SKM-1 treated with dmso at 0.1 percent for 144 hours (cell line): ENCODE measurements around the gene CCDC192.
"Not testable (repeated sequence)": the region's sequence is repeated elsewhere in the genome, so short reads cannot be mapped to it uniquely, and the experiment has no call there.

Experiments used
- DNase-seq: peaks from one replicate; lab custom pipeline; 2025; ENCODE audit not compliant: unreplicated experiment; lab: John Stamatoyannopoulos, UW

The CCDC192 gene

DNA sequence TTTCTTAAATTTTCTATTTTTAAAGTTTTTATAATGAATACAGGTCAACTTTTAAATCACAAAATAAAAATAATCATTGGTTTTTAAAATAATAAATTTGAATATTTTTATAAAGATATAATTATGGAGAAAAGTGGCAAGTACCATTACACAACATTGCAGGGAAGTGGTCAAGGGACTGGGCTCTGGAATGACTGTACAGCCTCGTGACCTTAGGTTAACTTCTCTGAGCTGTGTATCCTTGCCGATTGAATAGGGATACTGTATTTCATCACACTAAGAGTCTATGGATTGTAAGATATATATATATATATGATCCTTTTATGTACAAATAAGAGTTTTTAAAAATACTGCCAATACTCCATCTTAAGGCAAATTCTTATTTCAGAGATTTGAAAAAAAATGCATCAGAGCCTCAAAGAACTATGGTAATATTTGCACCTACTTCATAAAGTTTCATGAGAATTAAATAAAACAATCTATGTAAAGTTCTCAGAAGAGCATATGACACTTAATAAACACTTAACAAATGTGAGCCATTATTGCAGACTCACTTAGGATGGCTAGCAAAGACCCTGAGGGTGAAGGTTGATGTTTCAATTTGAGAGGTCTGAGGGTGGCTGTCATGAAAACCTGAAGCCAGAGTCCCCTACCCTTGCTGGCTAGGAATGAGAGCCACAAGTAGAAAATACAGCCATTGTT, 136.5 kb downstream of the CCDC192 start:
- DNase-seq: peak; percentile 55

GRCh38 chr5:127840198-127840524, 137.0 kb downstream of the CCDC192 start:
- DNase-seq: peak; percentile 32

DNA sequence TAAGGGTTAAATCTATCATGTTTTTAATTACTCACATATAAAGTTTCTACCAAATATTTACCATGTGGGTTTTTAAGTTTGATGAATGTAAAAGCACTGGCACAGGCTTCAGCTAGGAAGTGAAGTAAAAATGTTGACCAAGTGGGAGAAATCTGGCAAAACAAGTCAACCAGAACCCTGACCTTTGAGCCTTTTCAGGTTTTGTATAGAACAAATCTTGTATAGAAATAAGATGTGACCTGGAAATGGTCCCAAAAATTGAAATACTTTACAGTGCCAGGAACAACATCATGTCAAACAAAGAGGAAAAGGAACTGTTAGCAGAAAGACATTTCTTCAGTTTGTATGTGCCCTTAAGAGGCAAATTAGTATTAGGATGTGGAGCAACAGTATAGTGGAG, 137.6 kb downstream of the CCDC192 start:
- DNase-seq: no peak

GRCh38 chr5:127844581-127845021, 141.4 kb downstream of the CCDC192 start:
- DNase-seq: no peak

DNA sequence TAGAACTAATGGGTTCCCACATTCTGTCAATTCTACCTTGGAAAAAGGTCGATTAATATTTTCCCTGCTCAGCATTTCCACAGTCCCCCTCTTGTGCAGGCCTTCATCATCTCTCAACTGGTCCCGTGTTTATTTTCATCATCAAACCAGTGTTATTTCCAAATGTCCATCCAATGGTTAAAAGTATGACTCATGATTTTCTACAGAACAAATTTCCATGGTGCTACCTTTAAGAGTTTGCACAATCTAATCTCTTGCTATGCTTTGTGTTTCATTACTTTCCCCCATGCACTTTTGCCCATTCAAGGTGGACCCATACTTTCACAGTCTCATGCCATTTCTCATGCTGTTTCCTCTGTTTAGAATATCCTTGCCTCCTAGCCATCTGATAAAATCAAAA, 143.7 kb downstream of the CCDC192 start:
- DNase-seq: no peak

DNA sequence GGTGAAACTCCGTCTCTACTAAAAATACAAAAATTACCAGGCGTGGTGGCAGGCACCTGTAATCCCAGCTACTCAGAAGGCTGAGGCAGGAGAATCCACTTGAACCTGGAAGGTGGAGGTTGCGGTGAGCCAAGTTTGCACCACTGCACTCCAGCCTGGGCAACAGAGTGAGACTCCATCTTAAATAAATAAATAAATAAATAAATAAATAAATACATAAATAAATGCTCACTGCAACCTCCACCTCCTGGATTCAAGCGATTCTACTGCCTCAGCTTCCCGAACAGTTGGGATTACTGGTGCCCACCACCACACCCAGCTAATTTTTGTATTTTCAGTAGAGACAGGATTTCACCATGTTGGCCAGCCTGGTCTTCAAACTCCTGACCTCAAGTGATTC, 144.4 kb downstream of the CCDC192 start:
- not testable (repeated sequence) for DNase-seq

GRCh38 chr5:127848098-127848497, 144.9 kb downstream of the CCDC192 start:
- DNase-seq: peak; percentile 23

- no peak for DNase-seq
These were observed 146.2 kb downstream of the CCDC192 start for GRCh38 chr5:127849408-127849807.

DNA sequence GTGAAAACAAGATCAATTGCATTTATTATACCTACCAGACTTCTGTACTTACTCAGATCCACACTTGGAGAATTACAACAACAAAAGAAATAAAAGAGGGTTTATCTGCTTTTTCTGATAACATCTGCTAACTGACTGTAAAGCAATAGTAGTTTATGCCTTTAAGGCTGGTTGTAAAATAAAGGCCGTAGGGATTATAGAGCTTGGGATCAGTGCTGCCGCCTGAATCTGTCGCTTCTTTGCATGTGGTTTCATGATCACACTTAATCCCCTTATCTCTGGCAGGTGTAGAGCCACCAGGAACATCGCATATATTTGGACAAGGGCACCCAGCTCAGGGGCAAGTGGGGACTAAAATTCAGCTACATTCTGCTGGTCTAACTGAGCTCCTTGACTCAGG, 146.7 kb downstream of the CCDC192 start:
- no peak for DNase-seq

GRCh38 chr5:127851964-127852363, 148.8 kb downstream of the CCDC192 start:
- DNase-seq: no peak

DNA sequence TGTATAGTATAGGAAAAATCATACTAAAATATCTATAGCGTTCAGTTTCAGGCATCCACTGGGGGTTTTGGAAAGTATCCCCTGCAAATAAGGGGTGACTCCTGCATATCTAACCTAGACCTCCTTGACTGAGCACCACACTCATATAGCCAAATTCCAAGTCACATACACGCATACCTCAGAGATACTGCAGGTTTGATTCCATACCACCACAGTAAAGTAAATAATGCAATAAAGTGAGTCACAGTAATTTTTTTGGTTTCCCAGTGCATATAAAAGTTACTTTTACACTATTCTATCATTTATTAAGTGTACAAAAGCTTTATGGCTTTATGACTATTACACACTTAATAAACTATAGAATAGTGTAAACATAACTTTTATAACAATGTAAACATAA, 151.3 kb downstream of the CCDC192 start:
- DNase-seq: no peak

DNA sequence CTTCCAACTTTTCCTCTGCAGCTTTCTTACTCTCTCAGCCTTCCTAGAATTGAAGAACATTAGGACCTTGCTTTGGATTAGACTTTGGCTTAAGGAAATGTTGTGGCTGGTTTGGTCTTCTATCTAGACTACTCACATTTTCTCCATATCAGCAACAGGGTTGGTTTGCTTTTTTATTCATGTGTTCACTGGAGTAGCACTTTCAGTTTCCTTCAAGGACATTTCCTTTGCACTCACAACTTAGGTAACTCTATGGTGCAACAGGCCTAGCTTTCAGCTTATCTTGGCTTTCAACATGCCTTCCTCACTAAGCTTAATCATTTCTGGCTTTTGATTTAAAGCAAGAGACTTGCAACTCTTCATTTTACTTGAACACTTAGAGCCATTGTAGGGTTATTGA, 153.1 kb downstream of the CCDC192 start:
- DNase-seq: no peak

- DNase-seq: no peak
These were observed 155.1 kb downstream of the CCDC192 start for GRCh38 chr5:127858116-127858784.

DNA sequence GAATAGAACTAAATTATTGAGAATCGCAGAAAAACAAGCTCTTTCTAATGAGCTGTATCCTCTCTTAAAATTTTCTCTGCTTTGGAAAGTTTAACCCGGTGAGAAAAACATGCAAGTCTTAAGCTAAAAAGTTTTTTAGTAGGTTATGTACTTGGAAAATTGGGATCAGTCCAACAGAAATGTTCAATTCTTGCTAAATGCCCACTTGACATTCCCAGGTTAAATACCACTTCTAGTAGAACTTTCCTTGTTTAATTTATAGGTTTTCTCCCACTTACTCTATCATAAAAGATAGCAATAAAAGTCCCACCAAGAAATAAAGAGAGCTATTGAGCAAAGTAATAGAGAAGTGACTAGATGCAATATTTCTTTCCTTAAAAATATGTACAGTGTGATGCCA, 157.1 kb downstream of the CCDC192 start:
- no peak for DNase-seq

GRCh38 chr5:127863161-127863560, 160.0 kb downstream of the CCDC192 start:
- no peak for DNase-seq

DNA sequence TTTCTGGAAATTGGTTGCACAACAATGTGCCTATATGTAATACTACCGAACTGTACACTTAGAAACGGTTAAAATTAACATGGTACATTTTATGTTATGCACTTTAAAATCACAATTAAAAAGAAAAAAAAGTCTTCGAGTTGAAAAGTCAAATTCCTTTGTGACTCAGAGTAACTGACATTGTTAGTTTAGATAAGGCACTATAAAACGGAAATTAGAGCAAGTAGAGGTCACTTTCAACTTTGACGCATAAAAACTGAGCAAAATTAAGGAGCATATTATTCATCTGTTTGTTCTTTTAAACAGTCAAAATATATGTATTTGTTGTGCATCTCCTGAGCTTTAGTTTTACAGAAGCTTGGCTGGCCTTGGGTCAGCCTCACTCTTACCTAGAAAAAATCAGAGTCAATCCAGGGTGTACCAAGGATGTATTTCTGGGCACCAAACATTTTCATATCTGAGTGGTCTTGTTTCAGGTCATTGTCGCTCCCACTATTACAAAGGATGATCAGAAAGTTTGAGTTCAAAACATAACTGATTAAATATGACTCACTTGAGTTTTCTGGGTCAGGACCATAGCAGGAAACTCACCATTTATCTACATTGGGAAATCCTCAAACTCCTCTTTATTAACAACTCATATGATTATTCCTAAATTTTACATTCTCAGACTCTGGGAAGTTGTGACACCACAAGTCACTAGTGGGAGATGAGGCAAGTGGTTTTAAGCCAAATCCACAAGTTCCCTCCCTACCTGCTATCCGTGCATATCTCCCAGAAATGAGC, 160.6 kb downstream of the CCDC192 start:
- no peak for DNase-seq

DNA sequence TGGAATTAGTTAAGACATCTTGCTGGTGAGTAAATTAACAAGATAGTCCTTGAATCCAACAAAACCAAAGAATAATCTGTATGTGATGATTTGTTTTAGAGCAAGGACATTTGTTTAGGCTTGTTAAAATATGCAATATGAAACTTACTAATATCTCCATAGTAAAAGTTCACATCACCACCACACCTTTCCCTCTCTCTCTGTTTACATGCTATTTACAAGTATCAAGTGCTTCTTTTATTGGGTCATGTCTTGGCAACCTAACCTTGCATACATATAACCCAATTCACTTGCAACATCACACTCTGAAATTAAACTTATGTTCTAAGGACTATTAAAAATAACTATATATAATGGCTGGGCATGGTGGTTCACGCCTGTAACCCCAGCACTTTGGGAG, 161.3 kb downstream of the CCDC192 start:
- DNase-seq: no peak

GRCh38 chr5:127865273-127865672, 162.1 kb downstream of the CCDC192 start:
- DNase-seq: no peak

DNA sequence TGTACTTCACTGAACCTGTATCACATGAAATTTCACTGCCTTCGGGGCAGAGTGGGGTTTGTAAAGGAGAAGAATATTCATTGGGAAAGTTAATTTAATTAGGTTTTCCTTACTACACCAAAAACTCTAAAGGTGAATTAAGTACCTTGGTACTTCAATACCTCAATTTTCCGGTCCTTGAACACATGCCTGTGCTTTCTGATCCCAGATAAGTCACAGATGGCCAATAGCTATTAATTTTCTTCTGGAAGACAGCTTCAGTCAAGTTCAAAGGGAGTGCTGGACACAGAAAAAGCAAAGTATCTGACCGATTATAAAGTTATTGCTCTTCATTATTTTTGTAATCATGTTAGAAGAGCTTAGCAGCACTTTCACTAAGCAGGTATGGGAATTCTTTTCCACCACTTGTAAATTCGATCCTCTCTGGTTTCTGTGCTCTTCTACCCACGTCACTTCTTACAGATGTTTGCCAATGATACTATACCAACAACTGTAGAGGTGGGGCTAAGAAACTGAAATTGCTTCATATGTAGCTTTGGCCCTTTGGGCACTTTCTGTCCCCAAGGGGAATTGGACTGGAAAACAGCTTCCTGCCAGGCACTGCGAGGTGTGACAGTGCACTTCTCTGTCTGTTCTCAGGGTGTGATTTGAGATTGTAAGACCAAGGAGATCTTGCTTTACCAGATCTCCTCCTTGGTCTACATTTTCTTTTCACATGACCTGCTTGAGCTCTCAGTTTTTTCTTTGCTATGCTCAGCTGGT, 164.0 kb downstream of the CCDC192 start:
- DNase-seq: no peak

GRCh38 chr5:127870914-127871313, 167.7 kb downstream of the CCDC192 start:
- no peak for DNase-seq

DNA sequence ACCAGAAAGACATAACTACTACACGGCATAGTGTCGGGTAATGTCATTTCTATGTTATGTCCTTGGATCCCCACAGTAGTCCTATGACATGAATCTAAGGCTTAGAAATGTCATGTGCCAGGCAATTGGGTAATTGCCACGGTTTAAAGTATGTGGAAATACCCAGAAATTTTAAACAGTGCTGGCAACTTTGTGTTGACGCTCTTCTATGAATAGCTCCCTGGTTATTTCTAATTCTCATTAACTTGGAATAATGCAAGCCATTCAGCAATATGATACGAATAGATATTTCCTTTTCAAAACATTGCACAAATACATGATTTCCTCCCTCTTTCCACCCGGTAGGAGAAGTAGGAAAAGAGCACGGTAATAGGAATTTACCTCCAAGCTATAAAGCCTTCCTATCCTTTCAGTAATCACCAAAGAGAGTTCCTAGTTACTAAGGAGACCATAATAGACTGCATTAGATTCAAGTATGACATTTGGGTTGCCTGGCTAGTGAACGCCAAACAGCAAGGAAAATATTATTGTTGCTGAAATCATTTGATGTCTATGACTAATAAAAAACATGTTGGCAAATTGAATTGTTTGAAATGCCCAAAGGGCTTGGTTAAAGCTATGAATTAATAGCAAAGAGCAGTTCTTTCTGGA, 168.4 kb downstream of the CCDC192 start:
- DNase-seq: no peak
